ENCODE data around the gene CYP2W1.

The CYP2W1 gene

DNA sequence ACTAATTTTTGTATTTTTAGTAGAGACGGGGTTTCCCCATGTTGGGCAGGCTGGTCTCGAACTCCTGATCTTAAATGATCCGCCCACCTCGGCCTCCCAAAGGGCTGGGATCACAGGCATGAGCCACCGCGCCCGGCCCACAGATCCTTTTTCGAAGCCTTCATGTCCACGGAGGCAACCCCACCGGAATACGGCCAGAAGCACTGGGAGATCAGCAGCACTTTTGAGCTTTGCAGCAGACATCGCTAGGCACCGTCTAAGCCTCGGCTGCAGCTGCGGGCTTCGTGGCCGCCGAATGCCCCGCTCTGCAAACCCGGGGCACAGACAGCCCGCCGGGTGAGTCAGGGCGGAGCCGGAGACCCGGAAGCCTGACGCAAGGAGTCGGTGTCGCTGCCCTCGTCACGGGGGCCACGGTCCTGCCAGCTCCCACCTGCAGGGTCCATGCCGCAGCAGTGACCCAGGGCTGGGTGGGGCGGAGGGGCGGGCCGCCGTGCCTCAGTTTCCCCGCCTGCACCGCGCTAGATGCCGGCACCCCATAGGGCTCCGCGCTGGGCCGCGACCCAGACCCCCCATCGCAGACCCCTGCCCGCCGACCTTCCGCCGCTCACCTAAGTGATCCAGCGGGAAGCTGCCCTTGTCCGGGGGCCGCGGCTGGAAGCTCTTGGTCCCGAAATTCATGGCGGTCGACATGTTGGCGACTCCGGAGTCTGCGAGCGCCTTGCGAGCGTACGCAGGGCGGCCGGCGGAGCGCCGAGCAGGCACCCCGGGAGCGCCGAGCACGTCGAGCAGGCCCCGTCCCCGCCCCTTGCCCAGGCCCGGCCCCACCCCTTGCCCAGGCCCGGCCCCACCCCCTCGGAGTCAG, 7.9 kb upstream of the CYP2W1 start, which contains the start of gene COX19:
COX19 (minus strand) TSS at position 730 of the 862 bp plus-strand sequence; CDS start at position 690, 40 bp downstream.
- peaks cover under 1% of the 10 kb centered on the region for H3K79me2 ChIP-seq
- H3K9me3 ChIP-seq (ENCODE audit: control insufficient read depth, low read length): no peaks in the 10 kb centered on the region
- peak within 1 kb of the TSS; percentile 99 for H3K4me3 ChIP-seq (ENCODE audit: low read depth, low read length)
- H3K4me2 ChIP-seq (ENCODE audit: low read length): peak within 1 kb of the TSS; percentile 74
- H3K9ac ChIP-seq: peak within 1 kb of the TSS; percentile 82
- TF ChIP-seq, protein P1, sequence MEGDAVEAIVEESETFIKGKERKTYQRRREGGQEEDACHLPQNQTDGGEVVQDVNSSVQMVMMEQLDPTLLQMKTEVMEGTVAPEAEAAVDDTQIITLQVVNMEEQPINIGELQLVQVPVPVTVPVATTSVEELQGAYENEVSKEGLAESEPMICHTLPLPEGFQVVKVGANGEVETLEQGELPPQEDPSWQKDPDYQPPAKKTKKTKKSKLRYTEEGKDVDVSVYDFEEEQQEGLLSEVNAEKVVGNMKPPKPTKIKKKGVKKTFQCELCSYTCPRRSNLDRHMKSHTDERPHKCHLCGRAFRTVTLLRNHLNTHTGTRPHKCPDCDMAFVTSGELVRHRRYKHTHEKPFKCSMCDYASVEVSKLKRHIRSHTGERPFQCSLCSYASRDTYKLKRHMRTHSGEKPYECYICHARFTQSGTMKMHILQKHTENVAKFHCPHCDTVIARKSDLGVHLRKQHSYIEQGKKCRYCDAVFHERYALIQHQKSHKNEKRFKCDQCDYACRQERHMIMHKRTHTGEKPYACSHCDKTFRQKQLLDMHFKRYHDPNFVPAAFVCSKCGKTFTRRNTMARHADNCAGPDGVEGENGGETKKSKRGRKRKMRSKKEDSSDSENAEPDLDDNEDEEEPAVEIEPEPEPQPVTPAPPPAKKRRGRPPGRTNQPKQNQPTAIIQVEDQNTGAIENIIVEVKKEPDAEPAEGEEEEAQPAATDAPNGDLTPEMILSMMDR (IDR thresholded peaks at IDR 0.05): no peak
- H3K4me1 ChIP-seq: peaks cover 35% of the 10 kb centered on the region
- H3K27me3 ChIP-seq (ENCODE audit: control insufficient read depth, insufficient read depth, low read length): no peaks in the 10 kb centered on the region
- H3K27ac ChIP-seq: peak within 1 kb of the TSS; percentile 99
- H2AFZ ChIP-seq: peak within 1 kb of the TSS; percentile 67
- H3K36me3 ChIP-seq (ENCODE audit: control insufficient read depth, insufficient read depth, low read length): no peaks in the 10 kb centered on the region

DNA sequence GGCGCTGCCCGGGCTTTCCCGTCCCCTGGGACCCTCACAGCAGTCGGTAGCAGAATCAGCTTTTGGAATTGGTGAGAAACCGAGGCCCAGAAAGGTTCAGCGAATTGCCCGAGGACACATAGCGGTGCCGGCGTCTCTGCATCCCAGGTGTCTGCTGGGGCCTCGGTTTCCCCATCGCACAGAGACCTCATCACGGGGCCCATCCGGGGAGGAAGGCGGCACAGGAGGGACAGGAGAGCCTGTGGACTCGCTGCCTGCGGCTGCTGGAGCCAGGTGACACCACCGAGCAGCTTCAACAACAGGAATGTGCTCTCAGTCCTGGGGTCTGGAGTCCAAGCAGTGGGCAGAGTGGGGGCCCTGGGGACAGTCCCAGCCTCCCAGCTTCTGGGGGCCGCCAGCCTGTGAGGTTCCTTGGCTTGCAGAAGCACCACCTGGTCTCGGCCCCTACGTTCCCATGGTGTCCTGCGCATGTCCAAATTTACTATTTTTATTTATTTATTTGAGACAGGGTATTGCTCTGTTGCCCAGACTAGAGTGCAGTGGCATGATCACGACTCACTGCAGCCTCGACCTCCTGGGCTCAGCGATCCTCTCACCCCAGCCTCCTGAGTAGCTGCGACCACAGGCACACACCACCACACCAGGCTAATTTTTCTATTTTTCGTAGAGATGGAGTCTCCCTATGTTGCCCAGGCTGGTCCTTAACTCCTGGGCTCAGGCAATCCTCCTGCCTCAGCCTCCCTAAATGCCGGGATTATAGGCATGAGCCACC, 7.1 kb upstream of the CYP2W1 start:
- Histone ChIP-seq H3K9ac (no peak overlapping the region), H3K27ac (no peak overlapping the region), H3K4me2 (ENCODE audit: low read length) (peak overlapping the region; percentile 54), H3K4me3 (ENCODE audit: low read depth, low read length) (peak overlapping the region; percentile 33), H3K36me3 (ENCODE audit: control insufficient read depth, insufficient read depth, low read length) (no peaks in the 10 kb centered on the region), H3K4me1 (peaks cover 29% of the 10 kb centered on the region), H2AFZ (peak overlapping the region; percentile 67), H3K9me3 (ENCODE audit: control insufficient read depth, low read length) (no peaks in the 10 kb centered on the region), H3K79me2 (no peaks in the 10 kb centered on the region), H3K27me3 (ENCODE audit: control insufficient read depth, insufficient read depth, low read length) (no peaks in the 10 kb centered on the region)
- TF ChIP-seq, protein P1 (IDR thresholded peaks at IDR 0.05): no peak

DNA sequence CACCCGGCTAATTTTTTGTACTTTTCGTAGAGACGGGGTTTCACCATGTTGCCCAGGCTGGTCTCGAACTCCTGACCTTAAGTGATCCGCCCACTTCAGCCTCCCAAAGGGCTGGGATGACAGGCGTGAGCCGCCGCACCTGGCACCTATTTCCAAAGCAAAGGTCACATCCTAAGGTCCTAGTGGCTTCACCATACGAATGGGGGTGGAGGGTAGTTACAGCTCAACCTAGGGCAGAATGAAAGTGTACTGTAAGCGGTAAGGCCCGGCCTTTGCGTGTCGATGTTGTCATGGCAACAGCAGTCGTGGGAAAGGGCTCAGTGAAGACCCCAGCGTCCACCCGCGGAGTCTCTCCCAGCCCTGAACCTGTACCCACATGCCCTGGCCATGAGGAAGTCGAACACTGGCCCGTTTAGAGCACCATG, 6.1 kb upstream of the CYP2W1 start:
- H3K27me3 ChIP-seq (ENCODE audit: control insufficient read depth, insufficient read depth, low read length): no peaks in the 10 kb centered on the region
- H3K4me1 ChIP-seq: peaks cover 19% of the 10 kb centered on the region
- no peak overlapping the region for H3K4me3 ChIP-seq (ENCODE audit: low read depth, low read length)
- H3K4me2 ChIP-seq (ENCODE audit: low read length): no peak overlapping the region
- H3K79me2 ChIP-seq: no peaks in the 10 kb centered on the region
- H3K9me3 ChIP-seq (ENCODE audit: control insufficient read depth, low read length): no peaks in the 10 kb centered on the region
- TF ChIP-seq, protein P1 (IDR thresholded peaks at IDR 0.05): no peak
- no peak overlapping the region for H3K27ac ChIP-seq
- H2AFZ ChIP-seq: no peak overlapping the region
- H3K9ac ChIP-seq: no peak overlapping the region
- H3K36me3 ChIP-seq (ENCODE audit: control insufficient read depth, insufficient read depth, low read length): no peaks in the 10 kb centered on the region

DNA sequence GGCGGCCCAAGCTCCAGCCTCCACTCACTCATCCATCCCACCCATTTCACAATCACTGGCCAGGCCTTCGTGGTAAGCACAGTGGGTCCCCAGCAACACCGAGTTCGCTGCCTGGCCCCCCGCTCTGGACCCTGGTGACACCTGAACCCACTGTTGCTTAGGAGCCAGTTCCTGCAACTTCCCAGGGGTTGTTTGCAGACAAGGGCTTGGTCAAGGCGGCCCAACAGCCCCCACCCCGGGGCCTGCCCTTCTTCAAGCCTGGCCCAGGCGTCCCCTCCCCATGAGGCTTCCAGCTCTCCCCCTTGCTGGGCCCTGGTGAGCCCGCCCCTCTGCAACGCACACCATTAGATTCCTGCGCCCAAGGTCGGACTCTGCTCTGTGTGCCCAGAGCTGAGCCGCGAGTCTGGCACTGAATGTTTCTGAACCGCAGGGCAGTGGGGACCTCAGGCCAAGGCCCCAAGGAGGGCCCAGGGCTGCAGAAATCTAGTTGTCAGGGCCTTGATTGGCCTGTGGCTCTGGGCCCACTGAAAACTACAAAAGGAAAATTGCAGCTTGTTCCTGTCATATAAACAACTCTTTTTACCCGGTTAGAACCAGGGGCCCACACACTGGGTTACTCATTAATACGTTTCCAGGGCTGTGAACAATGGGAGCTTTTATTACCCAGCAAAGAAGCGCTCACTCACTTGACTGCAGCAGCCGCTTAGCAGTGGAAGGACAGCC, 5.5 kb upstream of the CYP2W1 start:
- TF ChIP-seq, protein P1 (IDR thresholded peaks at IDR 0.05): no peak
- Histone ChIP-seq H3K36me3 (ENCODE audit: control insufficient read depth, insufficient read depth, low read length) (no peaks in the 10 kb centered on the region), H3K9ac (no peak overlapping the region), H3K4me1 (peaks cover 13% of the 10 kb centered on the region), H3K4me3 (ENCODE audit: low read depth, low read length) (no peak overlapping the region), H3K9me3 (ENCODE audit: control insufficient read depth, low read length) (no peaks in the 10 kb centered on the region), H2AFZ (no peak overlapping the region), H3K27ac (no peak overlapping the region), H3K27me3 (ENCODE audit: control insufficient read depth, insufficient read depth, low read length) (no peaks in the 10 kb centered on the region), H3K79me2 (no peaks in the 10 kb centered on the region), H3K4me2 (ENCODE audit: low read length) (no peak overlapping the region)
